ENCODE measurements around the gene CCR5AS.
A peak's percentile ranks its signal among the peaks of the same experiment; 100 is the strongest.

- TF ChIP-seq CTCF (IDR thresholded peaks at IDR 0.05) = peak in 5 of 12 donors; percentile 37 to 69 (median 51)
- no peak for TF ChIP-seq POLR2A (IDR thresholded peaks at IDR 0.05)
Observed at GRCh38 chr3:46442576-46443530, 36.0 kb upstream of the CCR5AS start.
